ENCODE measurements around the gene LRRC8D. TPM values are rescaled to one million over a fixed set of nuclear protein-coding genes. Genes with fewer than 3 reads are reported as not detected.

The LRRC8D gene
- total and polyA plus RNA-seq, 11 donors = 2.1 to 16.5 (median 8.0) TPM

DNA sequence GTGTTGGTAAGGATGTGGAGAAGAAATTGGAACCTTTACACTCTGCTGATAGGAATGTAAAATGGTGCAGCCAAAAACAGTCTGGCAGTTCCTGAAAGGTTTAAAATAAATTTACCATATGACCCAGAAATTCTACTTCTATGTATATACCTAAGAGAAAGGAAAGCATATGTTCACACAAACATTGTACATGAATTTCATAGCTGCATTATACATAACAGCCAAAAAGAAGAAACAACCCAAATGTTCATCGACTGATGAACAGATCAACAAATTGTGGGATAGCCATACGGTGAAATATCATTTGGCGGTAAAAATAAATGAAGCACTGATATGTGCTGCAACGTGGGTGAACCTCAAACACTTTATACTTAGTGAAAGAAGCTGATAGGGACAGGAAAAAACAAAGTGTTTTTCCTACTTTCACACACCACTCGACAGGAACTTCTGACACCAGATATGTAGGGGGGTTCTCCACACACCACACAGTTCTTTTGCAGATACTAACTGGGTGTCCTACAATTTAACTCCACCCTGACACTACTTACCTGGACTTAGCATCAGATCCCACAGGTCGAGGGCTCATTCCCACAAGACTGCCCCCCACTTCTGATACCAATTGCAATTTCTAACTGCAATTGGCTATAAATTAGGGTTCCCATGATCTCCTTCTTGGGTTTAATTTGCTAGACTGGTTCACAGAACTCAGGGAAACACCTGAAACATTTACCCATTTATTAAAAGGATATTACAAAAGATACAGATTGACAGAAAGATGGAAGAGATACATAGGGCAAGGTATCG, 138.2 kb downstream of the LRRC8D start:
- TF ChIP-seq POLR2A (IDR thresholded peaks at IDR 0.05) = no peak
- TF ChIP-seq, protein P1, sequence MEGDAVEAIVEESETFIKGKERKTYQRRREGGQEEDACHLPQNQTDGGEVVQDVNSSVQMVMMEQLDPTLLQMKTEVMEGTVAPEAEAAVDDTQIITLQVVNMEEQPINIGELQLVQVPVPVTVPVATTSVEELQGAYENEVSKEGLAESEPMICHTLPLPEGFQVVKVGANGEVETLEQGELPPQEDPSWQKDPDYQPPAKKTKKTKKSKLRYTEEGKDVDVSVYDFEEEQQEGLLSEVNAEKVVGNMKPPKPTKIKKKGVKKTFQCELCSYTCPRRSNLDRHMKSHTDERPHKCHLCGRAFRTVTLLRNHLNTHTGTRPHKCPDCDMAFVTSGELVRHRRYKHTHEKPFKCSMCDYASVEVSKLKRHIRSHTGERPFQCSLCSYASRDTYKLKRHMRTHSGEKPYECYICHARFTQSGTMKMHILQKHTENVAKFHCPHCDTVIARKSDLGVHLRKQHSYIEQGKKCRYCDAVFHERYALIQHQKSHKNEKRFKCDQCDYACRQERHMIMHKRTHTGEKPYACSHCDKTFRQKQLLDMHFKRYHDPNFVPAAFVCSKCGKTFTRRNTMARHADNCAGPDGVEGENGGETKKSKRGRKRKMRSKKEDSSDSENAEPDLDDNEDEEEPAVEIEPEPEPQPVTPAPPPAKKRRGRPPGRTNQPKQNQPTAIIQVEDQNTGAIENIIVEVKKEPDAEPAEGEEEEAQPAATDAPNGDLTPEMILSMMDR (IDR thresholded peaks at IDR 0.05) = no peak
- intact Hi-C loops (cut with DNase I) = loop anchor here in 2 of 10 donors (10.0 kb wide), 2 partner anchors 114 to 154 kb away; no protein-coding TSS in a partner anchor
- Histone ChIP-seq H3K9me3 (no peaks in the 10 kb centered on the region), H3K4me1 (peaks cover 0 to 23% (median 0%) of the 10 kb centered on the region in 12 donors), H3K4me3 (no peak overlapping the region), H3K27ac (no peak overlapping the region), H3K36me3 (no peaks in the 10 kb centered on the region), H3K27me3 (no peaks in the 10 kb centered on the region)
- DNase-seq (no peak), ATAC-seq (no peak)
- WGBS, 4 donors = 78 to 86% (median 82%) methylated on average over 7 of the region's 7 CpGs

GRCh38 chr1:89959719-89960118, 138.9 kb downstream of the LRRC8D start:
- Histone ChIP-seq H3K4me3 (no peak overlapping the region), H3K27me3 (no peaks in the 10 kb centered on the region), H3K9me3 (no peaks in the 10 kb centered on the region), H3K4me1 (peaks cover 0 to 23% (median 0%) of the 10 kb centered on the region in 12 donors), H3K36me3 (no peaks in the 10 kb centered on the region), H3K27ac (no peak overlapping the region)
- intact Hi-C loops (cut with DNase I) = loop anchor here in 2 of 10 donors (10.0 kb wide), 2 partner anchors 115 to 155 kb away; no protein-coding TSS in a partner anchor
- no peak for ATAC-seq
- TF ChIP-seq, protein P1 (IDR thresholded peaks at IDR 0.05) = no peak
- TF ChIP-seq POLR2A (IDR thresholded peaks at IDR 0.05) = no peak
- DNase-seq = no peak
- WGBS, 4 donors = 94 to 100% (median 96%) methylated on average over 2 of the region's 2 CpGs

GRCh38 chr1:89962024-89962741, 141.4 kb downstream of the LRRC8D start:
- Histone ChIP-seq H3K27me3 (no peaks in the 10 kb centered on the region), H3K4me1 (peaks cover 0 to 23% (median 0%) of the 10 kb centered on the region in 12 donors), H3K27ac (no peak overlapping the region), H3K9me3 (no peaks in the 10 kb centered on the region), H3K36me3 (no peaks in the 10 kb centered on the region), H3K4me3 (no peak overlapping the region)
- intact Hi-C loops (cut with DNase I) = no loop called here
- DNase-seq (no peak), ATAC-seq (peak in 3 of 4 donors; percentile 30 to 46 (median 39))
- TF ChIP-seq, protein P1 (IDR thresholded peaks at IDR 0.05) = no peak
- no peak for TF ChIP-seq POLR2A (IDR thresholded peaks at IDR 0.05)
- WGBS, 4 donors = 44 to 53% (median 51%) methylated on average over 6 of the region's 6 CpGs

DNA sequence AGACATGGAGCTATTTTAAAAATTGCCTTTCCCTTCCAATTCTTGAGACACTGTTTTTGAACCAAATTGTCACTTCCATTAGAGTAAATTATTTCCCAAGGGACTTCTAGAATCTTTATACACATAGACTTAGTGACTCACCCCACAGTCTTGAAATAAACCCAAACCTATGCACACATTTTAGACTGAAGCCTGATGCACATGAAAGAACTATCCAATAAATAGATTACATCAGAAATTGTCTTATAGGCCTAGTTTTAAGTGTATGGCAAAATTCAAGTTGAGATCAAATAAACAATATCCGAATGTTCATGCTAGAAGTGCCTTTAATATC, 141.9 kb downstream of the LRRC8D start:
- WGBS, 4 donors = 95 to 100% (median 97%) methylated on average over 1 of the region's 1 CpG
- intact Hi-C loops (cut with DNase I) = no loop called here
- H3K27me3 ChIP-seq = no peaks in the 10 kb centered on the region
- H3K27ac ChIP-seq = no peak overlapping the region
- TF ChIP-seq, protein P1 (IDR thresholded peaks at IDR 0.05) = no peak
- no peak for TF ChIP-seq POLR2A (IDR thresholded peaks at IDR 0.05)
- H3K9me3 ChIP-seq = no peaks in the 10 kb centered on the region
- H3K36me3 ChIP-seq = no peaks in the 10 kb centered on the region
- ATAC-seq (no peak), DNase-seq (no peak)
- no peak overlapping the region for H3K4me3 ChIP-seq
- H3K4me1 ChIP-seq = peaks cover 0 to 18% (median 0%) of the 10 kb centered on the region in 12 donors

Data from heart left ventricle (tissue), 16 donors.